HepG2 (cell line): ENCODE results near the gene SYT1. TPM values are rescaled to one million over a fixed set of nuclear protein-coding genes. Genes with fewer than 3 reads are reported as not detected.

Experiments used
- ATAC-seq: fragments of 200-7000 bp; cut with Tn5 transposase; 3 replicates; pipeline ENCODE4 v1.9.1; 2020; ENCODE audit warnings: mild to moderate bottlenecking, moderate library complexity
- BruUV-seq: library from RNA; stranded (reverse); fragments of 400-500 nt; replicated peaks from 2 replicates; lab custom pipeline; 2021; lab: Mats Ljungman, UMichigan
- CTCF ChIA-PET: fragments of 300-600 bp; formaldehyde crosslinking; extraction: SDS; loops from one replicate; lab custom pipeline; 2021; ENCODE audit warnings: low total read pairs, inconsistent platforms, low intra/inter-chr PET ratio; lab: Yijun Ruan, JAX
- POLR2A ChIA-PET: fragments of 350-600 bp; sonication (Branson Sonifier 250); formaldehyde crosslinking; loops from one replicate; lab custom pipeline; 2020; ENCODE audit warnings: antibody characterized with exemption, inconsistent platforms; lab: Yijun Ruan, JAX
- DNase-seq: peaks from one replicate; pipeline ENCODE4 v3.0.0-alpha.2; 2015; ENCODE audit warnings: low spot score
- FAIRE-seq: peaks from 3 replicates; lab custom pipeline; 2011; peaks lifted over from hg19 to GRCh38; lab: Jason Lieb, UNC
- H2AFZ ChIP-seq: one replicate; pipeline ENCODE4 v1.6.1; 2011; ENCODE audit warnings: low read length, inconsistent platforms
- H3K27ac ChIP-seq: fragments of 300-600 bp; 3 replicates; pipeline ENCODE4 v1.8.0; 2011; ENCODE audit warnings: mixed run types, mild to moderate bottlenecking, mixed read lengths, low read length, inconsistent platforms; ENCODE audit not compliant: insufficient read depth; ENCODE audit errors: extremely low read length
- H3K27me3 ChIP-seq, 2 experiments: fragments of 200-600 bp in 1 of 2; 2 replicates in 1 of 2; 3 replicates in 1 of 2; pipeline versions ENCODE4 v1.6.0 to v1.8.0; 2011; ENCODE audit warnings: low read length in 2 of 2, mild to moderate bottlenecking in 2 of 2, moderate library complexity in 2 of 2, inconsistent platforms in 1 of 2; ENCODE audit not compliant: insufficient read depth in 2 of 2, control insufficient read depth in 1 of 2
- H3K36me3 ChIP-seq, 2 experiments: fragments of 200-600 bp in 1 of 2; replicated peaks in 1 of 2; 2 replicates in 1 of 2; 3 replicates in 1 of 2; pipeline versions ENCODE4 v1.5.1 to v1.8.0; 2011; ENCODE audit warnings: low read length in 2 of 2, inconsistent platforms in 1 of 2; ENCODE audit not compliant: insufficient read depth in 2 of 2, control insufficient read depth in 1 of 2
- H3K4me1 ChIP-seq: 2 replicates; pipeline ENCODE4 v1.5.1; 2012; ENCODE audit warnings: low read length, inconsistent platforms; ENCODE audit not compliant: insufficient read depth
- H3K4me2 ChIP-seq: 2 replicates; pipeline ENCODE4 v1.6.0; 2011; ENCODE audit warnings: low read depth, low read length, inconsistent platforms
- H3K4me3 ChIP-seq, 3 experiments: fragments of 200-600 bp in 1 of 3; sonication (generic), shearing (Covaris generic) in 1 of 3; replicated peaks in 1 of 3; 2 replicates each; pipeline ENCODE4 v1.5.1; 2011 to 2016; ENCODE audit warnings: low read length in 3 of 3, inconsistent platforms in 2 of 3, low read depth in 2 of 3, mild to moderate bottlenecking in 2 of 3, control low read depth in 1 of 3, mixed read lengths in 1 of 3; ENCODE audit not compliant: insufficient read depth in 1 of 3
- H3K79me2 ChIP-seq: one replicate; pipeline ENCODE4 v1.6.1; 2011; ENCODE audit warnings: low read length, inconsistent platforms; ENCODE audit not compliant: insufficient read depth
- H3K9ac ChIP-seq: 2 replicates; pipeline ENCODE4 v1.6.0; 2011; ENCODE audit warnings: mild to moderate bottlenecking, low read depth, low read length, inconsistent platforms; ENCODE audit not compliant: insufficient read depth
- H3K9me3 ChIP-seq: 2 replicates; pipeline ENCODE4 v1.5.1; 2012; ENCODE audit warnings: mild to moderate bottlenecking, low read length
- H4K20me1 ChIP-seq: 2 replicates; pipeline ENCODE4 v1.6.0; 2011; ENCODE audit warnings: inconsistent platforms, mild to moderate bottlenecking, low read length, moderate library complexity; ENCODE audit not compliant: insufficient read depth
- CHCHD3 ChIP-seq: sonication (generic); formaldehyde crosslinking; IDR thresholded peaks from 2 replicates; pipeline ENCODE4 v1.8.0; 2022; ENCODE audit warnings: mild to moderate bottlenecking, missing genetic modification reagents, moderate library complexity
- MAF1 ChIP-seq: sonication (generic); formaldehyde crosslinking; IDR thresholded peaks from 2 replicates; pipeline ENCODE4 v1.5.0; 2020; ENCODE audit warnings: missing genetic modification reagents, borderline replicate concordance
- NR3C1 ChIP-seq: sonication (generic); formaldehyde crosslinking; IDR thresholded peaks from 2 replicates; pipeline ENCODE4 v1.4.0; 2020; ENCODE audit warnings: missing genetic modification reagents
- PHF5A ChIP-seq: IDR thresholded peaks from one replicate; pipeline ENCODE4 v1.6.1; 2018; ENCODE audit warnings: low read depth, missing genetic modification reagents; ENCODE audit not compliant: unreplicated experiment
- SRSF1 ChIP-seq: fragments of 200-400 bp; formaldehyde crosslinking; optimal IDR thresholded peaks from 2 replicates; pipeline ENCODE3; 2017; ENCODE audit warnings: mild to moderate bottlenecking, low read depth, low read length, moderate library complexity
- ZNF256 ChIP-seq: sonication (generic); formaldehyde crosslinking; conservative IDR thresholded peaks from 2 replicates; pipeline ENCODE4 v1.4.0; 2020; ENCODE audit warnings: missing genetic modification reagents
- ZNF326 ChIP-seq: sonication (generic); formaldehyde crosslinking; IDR thresholded peaks from 2 replicates; pipeline ENCODE4 v1.4.0; 2020; ENCODE audit warnings: missing genetic modification reagents, borderline replicate concordance
- WGBS: methylation state at CpG from one replicate; pipeline ENCODE4 v1.1.6; 2017; ENCODE audit warnings: low lambda C conversion rate; 5-methylcytosine and 5-hydroxymethylcytosine counted together
- in situ Hi-C: cut with HindIII; loops from 2 replicates; pipeline ENCODE4 v1.10.0; 2017; ENCODE audit warnings: low pct_unique_long_range_greater_than_20kb; ENCODE audit not compliant: extremely low pct_ligation_motif_present
- intact Hi-C: fragments of 100-400 bp; cut with micrococcal nuclease; formaldehyde crosslinking; loops from one replicate; pipeline ENCODE4 v1.10.0; 2022; ENCODE audit not compliant: unreplicated experiment
- polyA plus RNA-seq, 8 experiments: library from polyadenylated mRNA; depleted of rRNA in 3 of 8; stranded (reverse) in 7 of 8; unstranded in 1 of 8; fragments of >200 nt; fragmentation: Illumina TruSeq in 4 of 8; extraction: Trizol in 4 of 8; gene quantifications; 2 replicates each; pipeline versions ENCODE4 v1.2.1 to v1.2.3, GENCODE V29; 2011 to 2016; ENCODE audit warnings: low read depth in 4 of 8, missing spikeins in 1 of 8, mixed read lengths in 1 of 8; ENCODE audit not compliant: insufficient read depth in 1 of 8
- total RNA-seq, 5 experiments: library from RNA; depleted of rRNA; stranded (reverse); fragments of >200 nt; fragmentation: Illumina TruSeq; extraction: Trizol; gene quantifications; 2 replicates each; pipeline ENCODE4 v1.2.3, GENCODE V29; 2016; ENCODE audit warnings: low read depth in 1 of 5
- TF ChIP-seq, protein P1 (sequence below): sonication (generic); formaldehyde crosslinking; conservative IDR thresholded peaks from 2 replicates; pipeline ENCODE4 v1.8.0; 2022; ENCODE audit warnings: mild to moderate bottlenecking, moderate library complexity, missing genetic modification reagents
- TF ChIP-seq, protein P2 (sequence below): IDR thresholded peaks from 2 replicates; pipeline ENCODE4 v1.6.1; 2016; ENCODE audit warnings: missing compliant biosample characterization, missing genetic modification reagents, borderline replicate concordance

The SYT1 gene
- total and polyA plus RNA-seq, 2 of the 13 experiments (the other 11 are each of a cell fraction or from before 2014, with no cell fraction given): not detected

DNA sequence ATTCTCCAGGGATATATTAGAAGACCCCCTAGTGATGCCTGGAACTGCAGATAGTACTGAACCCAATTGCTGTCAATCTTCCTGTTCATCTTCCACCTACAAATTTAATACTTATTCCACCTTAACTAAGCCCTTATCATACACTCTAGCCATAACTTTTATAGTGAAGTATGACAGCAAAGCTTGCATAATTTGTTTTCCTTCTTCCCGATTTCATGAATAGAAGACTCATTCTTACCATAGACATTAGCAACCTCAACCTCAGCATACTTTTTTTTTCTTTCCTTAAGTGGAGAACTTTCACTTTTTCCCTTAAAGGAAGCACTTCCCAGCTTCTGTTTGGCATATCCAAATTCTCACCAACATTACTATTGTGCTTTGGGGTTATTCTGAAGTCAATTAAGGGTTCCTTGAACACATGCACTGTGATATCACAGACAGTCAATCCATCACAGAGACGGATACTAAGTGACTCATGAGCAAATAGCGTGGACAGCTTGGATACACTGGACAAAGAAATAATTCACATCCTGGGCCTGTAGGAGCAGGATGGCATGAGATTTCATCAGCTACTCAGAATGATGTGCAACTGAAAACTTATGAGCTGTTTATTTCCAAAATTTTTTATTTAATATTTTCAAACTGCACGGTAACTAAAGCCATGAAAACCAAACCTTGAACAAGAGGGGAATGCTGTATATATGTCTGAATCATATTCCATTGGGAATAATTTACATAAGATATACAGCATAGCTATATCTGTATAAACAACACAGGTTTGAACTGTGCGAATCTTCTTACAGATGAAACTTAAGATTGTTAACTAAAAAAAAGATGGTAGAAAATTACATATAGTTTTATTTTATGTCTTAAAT lies 63.9 kb downstream of the SYT1 start (continued):
- TF ChIP-seq, protein P1, sequence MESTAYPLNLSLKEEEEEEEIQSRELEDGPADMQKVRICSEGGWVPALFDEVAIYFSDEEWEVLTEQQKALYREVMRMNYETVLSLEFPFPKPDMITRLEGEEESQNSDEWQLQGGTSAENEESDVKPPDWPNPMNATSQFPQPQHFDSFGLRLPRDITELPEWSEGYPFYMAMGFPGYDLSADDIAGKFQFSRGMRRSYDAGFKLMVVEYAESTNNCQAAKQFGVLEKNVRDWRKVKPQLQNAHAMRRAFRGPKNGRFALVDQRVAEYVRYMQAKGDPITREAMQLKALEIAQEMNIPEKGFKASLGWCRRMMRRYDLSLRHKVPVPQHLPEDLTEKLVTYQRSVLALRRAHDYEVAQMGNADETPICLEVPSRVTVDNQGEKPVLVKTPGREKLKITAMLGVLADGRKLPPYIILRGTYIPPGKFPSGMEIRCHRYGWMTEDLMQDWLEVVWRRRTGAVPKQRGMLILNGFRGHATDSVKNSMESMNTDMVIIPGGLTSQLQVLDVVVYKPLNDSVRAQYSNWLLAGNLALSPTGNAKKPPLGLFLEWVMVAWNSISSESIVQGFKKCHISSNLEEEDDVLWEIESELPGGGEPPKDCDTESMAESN (CRISPR knock-in tag): no peak
- TF ChIP-seq NR3C1 (CRISPR knock-in tag) (no peak), PHF5A (no peak)

DNA sequence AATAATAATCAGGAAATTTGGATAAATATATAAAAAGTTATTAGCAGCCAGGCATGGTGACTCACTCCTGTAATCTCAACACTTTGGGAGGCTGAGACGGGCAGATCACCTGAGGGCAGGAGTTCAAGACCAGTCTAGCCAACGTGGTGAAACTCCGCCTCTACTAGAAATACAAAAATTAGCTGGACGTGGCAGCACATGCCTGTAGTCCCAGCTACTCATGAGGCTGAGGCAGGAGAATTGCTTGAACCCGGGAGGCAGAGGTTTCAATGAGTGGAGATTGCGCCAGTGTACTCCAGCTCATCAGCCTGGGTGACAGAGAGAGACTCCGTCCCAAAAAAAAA lies 64.5 kb downstream of the SYT1 start:
- no peaks in the 10 kb centered on the region for H4K20me1 ChIP-seq
- H3K27me3 ChIP-seq: no peaks in the 10 kb centered on the region
- no peak overlapping the region for H3K27ac ChIP-seq
- no TSS peak for BruUV-seq
- intact Hi-C loops: no loop called here
- CTCF ChIA-PET: no interaction called here
- no peak overlapping the region for H2AFZ ChIP-seq
- H3K4me1 ChIP-seq: no peaks in the 10 kb centered on the region
- no peak for TF ChIP-seq ZNF326
- TF ChIP-seq ZNF256 (CRISPR knock-in tag): no peak
- TF ChIP-seq MAF1 (CRISPR knock-in tag): no peak
- TF ChIP-seq, protein P2, sequence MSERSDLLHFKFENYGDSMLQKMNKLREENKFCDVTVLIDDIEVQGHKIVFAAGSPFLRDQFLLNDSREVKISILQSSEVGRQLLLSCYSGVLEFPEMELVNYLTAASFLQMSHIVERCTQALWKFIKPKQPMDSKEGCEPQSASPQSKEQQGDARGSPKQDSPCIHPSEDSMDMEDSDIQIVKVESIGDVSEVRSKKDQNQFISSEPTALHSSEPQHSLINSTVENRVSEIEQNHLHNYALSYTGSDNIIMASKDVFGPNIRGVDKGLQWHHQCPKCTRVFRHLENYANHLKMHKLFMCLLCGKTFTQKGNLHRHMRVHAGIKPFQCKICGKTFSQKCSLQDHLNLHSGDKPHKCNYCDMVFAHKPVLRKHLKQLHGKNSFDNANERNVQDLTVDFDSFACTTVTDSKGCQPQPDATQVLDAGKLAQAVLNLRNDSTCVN: no peak
- TF ChIP-seq SRSF1: no peak
- no peak for TF ChIP-seq CHCHD3 (CRISPR knock-in tag)
- TF ChIP-seq, all 625 proteins: peak for 0
- in situ Hi-C loops: no loop called here
- H3K4me3 ChIP-seq: no peak overlapping the region
- no peak for DNase-seq
- WGBS: 35% methylated on average over 7 of the region's 7 CpGs
- no peaks in the 10 kb centered on the region for H3K9me3 ChIP-seq
- no peaks in the 10 kb centered on the region for H3K79me2 ChIP-seq
- no peak for FAIRE-seq
- no peak overlapping the region for H3K9ac ChIP-seq
- no peak for ATAC-seq
- no peaks in the 10 kb centered on the region for H3K36me3 ChIP-seq
- POLR2A ChIA-PET: no interaction called here
- no peak overlapping the region for H3K4me2 ChIP-seq
